PC-3 (cell line): Measurements from ENCODE around the gene CD300LG. TPM values are rescaled to one million over a fixed set of nuclear protein-coding genes. Genes with fewer than 3 reads are reported as not detected.
"Not testable (repeated sequence)": the region's sequence is repeated elsewhere in the genome, so short reads cannot be mapped to it uniquely, and the experiment has no call there.

Experiments
- ATAC-seq: fragments of 200-7000 bp; cut with Tn5 transposase; 2 replicates; pipeline ENCODE4 v1.9.1; 2020; ENCODE audit warnings: mild to moderate bottlenecking, moderate library complexity
- BruUV-seq: library from RNA; stranded (reverse); fragments of 400-500 nt; replicated peaks from 2 replicates; lab custom pipeline; 2021; lab: Mats Ljungman, UMichigan
- CTCF ChIA-PET: fragments of 300-600 bp; sonication (Branson Sonifier 250); formaldehyde crosslinking; loops from one replicate; lab custom pipeline; 2022; ENCODE audit warnings: antibody characterized with exemption; lab: Charles Lee
- POLR2A ChIA-PET: fragments of 300-600 bp; sonication (Branson Sonifier 250); formaldehyde crosslinking; loops from one replicate; lab custom pipeline; 2022; ENCODE audit warnings: antibody characterized with exemption; ENCODE audit not compliant: unreplicated experiment; lab: Charles Lee
- DNase-seq: peaks from one replicate; pipeline ENCODE4 v3.0.0-alpha.2; 2015
- H2AFZ ChIP-seq: fragments of 300-600 bp; sonication (generic); 2 replicates; pipeline ENCODE4 v1.6.0; 2016; ENCODE audit warnings: antibody characterized with exemption, low read length
- H3F3A ChIP-seq: fragments of 300-600 bp; sonication (generic); one replicate; pipeline ENCODE4 v1.6.0; 2017; ENCODE audit warnings: antibody characterized with exemption, low read length, control low read depth, mild to moderate bottlenecking; ENCODE audit not compliant: unreplicated experiment
- H3K27ac ChIP-seq: fragments of 300-600 bp; sonication (generic); 2 replicates; pipeline ENCODE4 v1.5.1; 2016; ENCODE audit warnings: mild to moderate bottlenecking, low read length
- H3K27me3 ChIP-seq: fragments of 300-600 bp; sonication (generic); 2 replicates; pipeline ENCODE4 v1.6.1; 2016; ENCODE audit warnings: low read length, mixed read lengths
- H3K36me3 ChIP-seq: fragments of 300-600 bp; sonication (generic); 2 replicates; pipeline ENCODE4 v1.6.1; 2016; ENCODE audit warnings: low read depth, mixed run types, low read length, mixed read lengths
- H3K4me1 ChIP-seq: fragments of 300-600 bp; sonication (generic); 2 replicates; pipeline ENCODE4 v1.5.1; 2016; ENCODE audit warnings: low read length; ENCODE audit not compliant: insufficient read depth
- H3K4me2 ChIP-seq: fragments of 300-600 bp; sonication (generic); 2 replicates; pipeline ENCODE4 v1.6.0; 2016; ENCODE audit warnings: low read length
- H3K4me3 ChIP-seq: fragments of 300-600 bp; sonication (generic); 2 replicates; pipeline ENCODE4 v1.5.1; 2016; ENCODE audit warnings: mild to moderate bottlenecking, low read length, mixed read lengths
- H3K79me2 ChIP-seq: fragments of 300-600 bp; sonication (generic); 2 replicates; pipeline ENCODE4 v1.6.1; 2017; ENCODE audit warnings: low read length, mixed read lengths
- H3K9ac ChIP-seq: fragments of 300-600 bp; sonication (generic); 2 replicates; pipeline ENCODE4 v1.6.0; 2016; ENCODE audit warnings: mild to moderate bottlenecking, low read length
- H3K9me2 ChIP-seq: fragments of 300-600 bp; sonication (generic); replicated peaks from 2 replicates; pipeline ENCODE4 v1.6.1; 2016; ENCODE audit warnings: mixed run types, low read length, mixed read lengths
- H3K9me3 ChIP-seq: fragments of 300-600 bp; sonication (generic); 2 replicates; pipeline ENCODE4 v1.6.1; 2016; ENCODE audit warnings: low read length, mixed read lengths
- H4K20me1 ChIP-seq: fragments of 300-600 bp; sonication (generic); 2 replicates; pipeline ENCODE4 v1.6.1; 2016; ENCODE audit warnings: low read length, mixed read lengths
- CTCF ChIP-seq: fragments of 300-600 bp; sonication (generic); conservative IDR thresholded peaks from 2 replicates; pipeline ENCODE4 v1.5.1; 2017; ENCODE audit warnings: antibody characterized with exemption, low read depth, mild to moderate bottlenecking, low read length
- EZH2 ChIP-seq: fragments of 300-600 bp; sonication (generic); IDR thresholded peaks from one replicate; pipeline ENCODE4 v1.6.1; 2017; ENCODE audit warnings: antibody characterized with exemption, mild to moderate bottlenecking, low read length; ENCODE audit not compliant: unreplicated experiment
- EZH2phosphoT487 ChIP-seq: fragments of 300-600 bp; sonication (generic); IDR thresholded peaks from 2 replicates; pipeline ENCODE4 v1.6.1; 2018; ENCODE audit warnings: mild to moderate bottlenecking, antibody characterized with exemption, low read length, borderline replicate concordance
- intact Hi-C: fragments of 100-400 bp; cut with micrococcal nuclease; formaldehyde crosslinking; loops from 2 replicates; pipeline ENCODE4 v1.9.0; 2023
- total RNA-seq: library from RNA; depleted of rRNA; stranded (reverse); fragments of >200 nt; gene quantifications from 2 replicates; pipeline ENCODE4 v1.2.3, GENCODE V29; 2014

CD300LG gene
- total RNA-seq, 1 experiment from 2014 or later = not detected

DNA sequence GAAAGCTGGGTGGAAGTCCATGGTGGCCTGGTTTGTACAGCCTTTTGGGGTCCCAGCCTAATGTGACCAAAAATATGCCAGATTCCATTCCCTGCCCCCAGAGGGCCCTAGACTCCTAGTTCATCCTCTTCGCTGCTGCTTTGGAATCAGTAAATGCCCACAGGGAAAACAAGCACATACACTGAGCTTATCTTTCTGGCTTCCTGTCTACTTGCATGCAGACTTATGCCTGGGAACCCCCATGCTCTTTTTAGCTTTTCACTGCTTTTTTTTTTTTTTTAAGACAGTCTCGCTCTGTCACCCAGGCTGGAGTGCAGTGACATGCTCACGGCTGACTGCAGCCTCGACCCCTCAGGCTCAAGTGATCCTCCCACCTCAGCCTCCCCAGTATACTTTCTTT, 6.2 kb upstream of the CD300LG start:
- H3K9me2 ChIP-seq = no peaks in the 10 kb centered on the region
- no peaks in the 10 kb centered on the region for H3K79me2 ChIP-seq
- no peaks in the 10 kb centered on the region for H3K27me3 ChIP-seq
- H2AFZ ChIP-seq = no peak overlapping the region
- no TSS peak for BruUV-seq
- H3K4me1 ChIP-seq = peaks cover 35% of the 10 kb centered on the region
- H3K9me3 ChIP-seq = no peaks in the 10 kb centered on the region
- no peak for ATAC-seq
- H4K20me1 ChIP-seq = no peaks in the 10 kb centered on the region
- peak; percentile 56 for TF ChIP-seq CTCF
- no peak for TF ChIP-seq EZH2phosphoT487
- peak; percentile 26 for DNase-seq
- no peak overlapping the region for H3K27ac ChIP-seq
- H3K4me2 ChIP-seq = peak overlapping the region; percentile 81
- intact Hi-C loops = no loop called here
- CTCF ChIA-PET = interaction anchor here (0.7 kb wide), 1 partner anchor 24 kb away, joined by 6 read pairs; no protein-coding TSS in a partner anchor
- H3K4me3 ChIP-seq = no peak overlapping the region
- H3F3A ChIP-seq = peaks cover 4% of the 10 kb centered on the region
- H3K36me3 ChIP-seq = no peaks in the 10 kb centered on the region
- H3K9ac ChIP-seq = no peak overlapping the region
- POLR2A ChIA-PET = interaction anchor here (0.7 kb wide), 1 partner anchor 297 kb away, joined by 6 read pairs; no protein-coding TSS in a partner anchor

DNA sequence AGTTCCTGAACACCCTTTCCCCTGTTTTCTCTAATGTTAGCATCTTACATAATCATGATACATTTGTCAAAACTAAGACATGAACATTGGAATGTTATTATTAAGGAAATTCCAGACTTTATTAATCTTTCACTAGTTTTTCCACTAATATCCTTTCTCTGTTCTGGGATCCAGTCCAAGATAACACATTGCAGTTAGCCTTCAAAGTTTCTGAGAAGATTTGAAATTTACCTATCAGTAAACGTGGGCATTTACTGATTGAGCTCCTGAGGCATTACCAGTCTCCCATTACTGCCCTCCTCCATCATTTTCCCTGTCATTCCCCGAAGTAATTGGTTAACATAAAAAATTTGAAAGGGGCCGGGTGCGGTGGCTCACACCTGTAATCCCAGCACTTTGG, 5.7 kb upstream of the CD300LG start:
- no peak for DNase-seq
- H3K27ac ChIP-seq = no peak overlapping the region
- no peaks in the 10 kb centered on the region for H3K79me2 ChIP-seq
- no peaks in the 10 kb centered on the region for H4K20me1 ChIP-seq
- no peak overlapping the region for H3K9ac ChIP-seq
- H3K36me3 ChIP-seq = no peaks in the 10 kb centered on the region
- H3K27me3 ChIP-seq = no peaks in the 10 kb centered on the region
- peaks cover 4% of the 10 kb centered on the region for H3F3A ChIP-seq
- H3K4me1 ChIP-seq = peaks cover 38% of the 10 kb centered on the region
- ChIA-PET CTCF (no interaction called here), POLR2A (no interaction called here)
- BruUV-seq = no TSS peak
- intact Hi-C loops = no loop called here
- no peaks in the 10 kb centered on the region for H3K9me3 ChIP-seq
- peak overlapping the region; percentile 69 for H3K4me2 ChIP-seq
- TF ChIP-seq EZH2phosphoT487 (no peak), CTCF (no peak), EZH2 (no peak)
- ATAC-seq = no peak
- no peak overlapping the region for H2AFZ ChIP-seq
- H3K4me3 ChIP-seq = no peak overlapping the region
- H3K9me2 ChIP-seq = no peaks in the 10 kb centered on the region

- intact Hi-C loops, H3K36me3 ChIP-seq, H3F3A ChIP-seq, BruUV-seq, H3K9me2 ChIP-seq, H3K27ac ChIP-seq, H3K27me3 ChIP-seq, H3K9ac ChIP-seq, H3K79me2 ChIP-seq, H4K20me1 ChIP-seq, H3K9me3 ChIP-seq: not testable (repeated sequence)
- peak overlapping the region; percentile 55 for H3K4me3 ChIP-seq
- ATAC-seq (peak; percentile 67), DNase-seq (peak; percentile 80)
- ChIA-PET CTCF (interaction anchor here (0.6 kb wide), 1 partner anchor 24 kb away, joined by 3 read pairs; no protein-coding TSS in a partner anchor), POLR2A (interaction anchor here (0.6 to 0.7 kb wide), 3 partner anchors 64 to 482 kb away, joined by 3 read pairs; no protein-coding TSS in a partner anchor)
- H3K4me2 ChIP-seq = peak overlapping the region; percentile 69
- H3K4me1 ChIP-seq = peaks cover 38% of the 10 kb centered on the region
- H2AFZ ChIP-seq = peak overlapping the region; percentile 62
Observed at GRCh38 chr17:43842091-43842974, 4.6 kb upstream of the CD300LG start.
